CD4-positive, alpha-beta T cell treated with Interleukin-4 for 1 hour (primary cell): ENCODE measurements around the gene PROX1.

Source experiments
- DNase-seq, 2 donors: peaks; one replicate each; pipeline ENCODE4 v3.0.0-alpha.2; 2020 to 2022

PROX1 gene

GRCh38 chr1:214002472-214002871, 14.7 kb downstream of the PROX1 start:
- no peak for DNase-seq

GRCh38 chr1:214003233-214003632, 15.5 kb downstream of the PROX1 start:
- DNase-seq: no peak

- no peak for DNase-seq
These were observed 16.2 kb downstream of the PROX1 start for GRCh38 chr1:214004014-214004413.

- DNase-seq: no peak
These were observed 17.0 kb downstream of the PROX1 start for GRCh38 chr1:214004795-214005194.

DNA sequence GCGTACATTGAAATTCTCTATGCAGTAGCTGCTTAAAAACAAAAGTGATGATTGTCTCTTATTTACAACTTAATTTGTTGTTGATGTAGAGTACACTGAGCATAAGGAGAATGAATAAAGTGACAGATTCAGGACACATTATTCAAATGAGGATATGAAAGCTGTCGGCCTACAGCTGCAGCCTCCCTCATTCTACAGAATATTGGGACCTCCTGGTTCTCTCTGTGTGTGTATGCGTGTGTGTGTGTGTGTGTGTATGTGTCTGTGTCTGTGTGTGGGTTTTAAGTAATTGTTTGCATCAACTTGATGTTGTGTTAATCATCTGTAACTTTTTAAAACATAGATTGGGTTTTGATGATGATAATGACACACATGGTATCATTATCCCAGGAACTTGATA, 17.9 kb downstream of the PROX1 start:
- no peak for DNase-seq

- no peak for DNase-seq
These were observed 19.1 kb downstream of the PROX1 start for GRCh38 chr1:214006845-214007244.

- DNase-seq: no peak
These were observed 20.6 kb downstream of the PROX1 start for GRCh38 chr1:214008347-214008746.

GRCh38 chr1:214008791-214009422, 21.1 kb downstream of the PROX1 start:
- DNase-seq: no peak

GRCh38 chr1:214009423-214010196, 21.8 kb downstream of the PROX1 start:
- DNase-seq: no peak

DNA sequence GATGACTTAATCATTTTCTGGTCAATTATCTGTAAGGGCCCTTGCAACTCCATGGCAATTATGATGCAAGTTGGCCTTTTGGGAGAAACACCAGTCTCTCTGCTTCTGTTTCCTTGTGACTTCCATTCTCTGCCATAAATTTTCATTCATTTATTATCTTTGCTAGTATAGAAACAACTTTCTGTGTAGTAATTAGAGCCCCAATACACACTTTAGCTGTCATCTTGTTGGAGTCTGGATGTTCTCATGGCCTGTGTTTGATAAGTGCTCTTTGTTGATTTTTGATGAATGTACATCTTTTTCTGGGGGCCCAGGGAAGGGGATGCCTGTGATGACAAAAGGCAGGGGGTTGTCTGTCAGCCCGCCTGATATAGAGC, 22.4 kb downstream of the PROX1 start:
- DNase-seq: no peak

DNA sequence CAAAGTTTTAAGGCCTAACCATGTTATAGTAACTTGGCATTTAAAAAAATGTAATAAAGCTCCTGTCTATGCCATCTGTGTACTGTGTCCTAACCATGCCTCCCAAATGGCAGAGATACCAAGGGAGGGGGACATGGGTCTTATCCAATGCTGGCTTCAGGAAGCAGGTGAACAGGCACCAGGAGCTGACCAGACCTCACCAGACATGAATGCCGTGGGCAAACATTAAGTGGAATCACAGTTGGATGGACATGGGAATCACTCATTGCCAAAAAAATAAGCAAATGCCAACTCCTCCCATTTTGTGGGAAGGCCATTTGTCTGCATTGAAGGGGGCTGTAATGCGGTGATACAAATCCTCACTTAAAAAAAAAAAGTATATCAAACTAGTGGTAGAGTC, 22.9 kb downstream of the PROX1 start:
- no peak for DNase-seq

DNA sequence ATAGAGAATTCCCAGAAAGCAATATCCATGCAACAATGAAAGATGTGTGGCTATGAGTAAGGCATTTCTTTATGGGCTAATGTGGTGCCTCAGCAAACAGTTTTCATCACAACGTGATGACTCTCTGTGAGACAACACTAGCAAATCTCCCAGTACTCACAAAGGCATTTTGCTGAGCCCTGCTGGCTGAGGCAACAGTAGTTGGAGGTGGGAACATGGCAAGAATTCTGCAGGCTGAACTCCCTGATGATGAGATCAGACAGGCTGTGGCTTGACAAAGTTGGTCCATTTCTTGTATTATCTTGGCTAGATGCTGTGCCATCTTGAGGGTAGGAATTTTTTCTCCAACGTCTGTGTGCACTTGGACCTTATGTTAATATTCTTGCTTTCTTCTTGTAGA, 24.6 kb downstream of the PROX1 start:
- no peak for DNase-seq

DNA sequence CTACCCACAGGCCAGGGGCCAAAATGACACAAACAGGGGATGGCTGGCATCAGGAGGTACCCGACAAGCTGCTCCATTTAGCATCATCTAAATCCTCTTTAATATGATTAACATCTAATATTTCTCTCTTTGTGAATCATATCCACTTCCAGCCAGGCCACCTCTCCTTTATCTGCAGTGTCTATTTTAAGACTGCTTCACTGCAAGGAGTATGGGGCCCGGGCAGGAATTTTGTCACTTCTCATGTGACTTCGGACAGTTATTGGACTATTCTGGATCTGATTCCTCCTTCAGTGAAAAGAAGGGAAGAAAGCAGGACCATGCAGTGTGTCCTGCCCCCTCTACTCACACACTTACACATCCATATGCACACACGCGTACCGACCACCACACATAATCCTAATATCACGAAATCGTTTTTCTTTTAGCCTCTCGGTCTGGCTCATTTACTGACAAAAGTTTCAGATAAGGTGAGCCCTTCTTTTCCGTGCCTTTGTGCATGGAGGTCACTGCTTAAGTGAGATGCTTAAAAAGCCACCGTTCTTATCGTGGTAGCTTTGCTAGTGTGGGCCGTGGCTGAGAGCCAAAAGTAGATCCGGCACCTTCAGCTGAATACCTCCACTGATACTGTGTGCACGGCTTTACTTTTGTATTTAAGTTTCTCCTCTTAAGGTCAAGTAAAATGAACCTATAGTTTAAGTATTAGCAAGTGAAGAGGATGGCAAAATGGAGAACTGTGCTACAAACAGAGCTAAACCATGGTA, 26.0 kb downstream of the PROX1 start:
- DNase-seq: no peak

DNA sequence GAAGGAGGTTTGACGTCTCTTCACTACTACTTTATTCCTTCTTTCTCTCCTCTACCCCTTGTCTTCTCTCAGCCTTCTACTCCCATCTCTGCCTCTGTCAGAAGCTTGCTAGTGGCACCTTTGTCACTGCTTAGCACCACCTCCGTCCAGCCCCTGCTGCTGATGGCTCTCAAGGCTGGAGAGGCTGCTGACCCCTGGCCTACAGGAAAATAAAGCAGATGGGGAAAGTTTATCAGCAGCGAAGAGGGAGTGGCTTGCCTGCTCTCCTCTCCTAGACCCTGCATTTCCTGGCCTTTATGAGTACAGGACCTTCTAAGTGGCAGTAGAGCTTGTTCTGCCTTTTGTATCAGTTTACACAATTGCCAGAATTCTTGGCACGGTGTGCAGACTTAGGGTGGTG, 27.0 kb downstream of the PROX1 start:
- DNase-seq: no peak

DNA sequence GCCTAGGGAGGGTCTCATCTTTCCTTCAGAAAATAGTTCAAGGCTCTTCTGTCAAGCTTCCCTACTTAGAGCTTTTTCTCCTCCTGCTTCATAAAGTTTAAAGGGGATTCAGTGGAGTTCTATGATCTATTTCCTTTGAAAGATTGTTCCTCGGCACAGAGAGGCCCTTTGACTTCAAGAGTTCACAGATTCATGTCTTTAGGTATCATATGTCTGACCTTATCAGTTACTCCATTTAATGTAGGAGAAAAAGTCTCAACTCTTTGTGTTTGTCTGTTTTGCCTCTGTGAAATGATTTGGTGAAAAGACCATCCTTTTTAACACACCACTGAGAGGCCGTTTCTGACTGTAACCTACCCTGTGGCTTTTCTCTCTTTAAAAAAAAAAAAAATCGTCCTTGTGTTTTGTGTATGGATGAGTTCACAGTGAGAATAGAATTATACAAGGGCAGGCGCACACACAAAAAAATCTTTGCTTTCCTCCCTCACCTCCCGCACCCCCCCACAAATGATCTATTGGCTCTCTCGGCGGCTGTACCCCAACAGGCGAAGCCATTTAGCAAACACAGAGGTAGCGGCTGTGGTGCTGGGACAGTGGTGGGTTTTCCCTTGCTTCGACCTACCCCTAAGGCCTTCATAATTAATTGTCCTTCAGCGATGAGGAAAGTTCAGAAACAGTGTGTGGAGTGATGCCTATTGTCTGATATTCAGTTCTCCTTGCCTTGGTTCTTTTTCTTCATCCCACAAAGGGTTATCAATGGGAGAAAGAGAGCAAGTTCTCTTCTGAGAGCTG, 29.6 kb downstream of the PROX1 start:
- no peak for DNase-seq

DNA sequence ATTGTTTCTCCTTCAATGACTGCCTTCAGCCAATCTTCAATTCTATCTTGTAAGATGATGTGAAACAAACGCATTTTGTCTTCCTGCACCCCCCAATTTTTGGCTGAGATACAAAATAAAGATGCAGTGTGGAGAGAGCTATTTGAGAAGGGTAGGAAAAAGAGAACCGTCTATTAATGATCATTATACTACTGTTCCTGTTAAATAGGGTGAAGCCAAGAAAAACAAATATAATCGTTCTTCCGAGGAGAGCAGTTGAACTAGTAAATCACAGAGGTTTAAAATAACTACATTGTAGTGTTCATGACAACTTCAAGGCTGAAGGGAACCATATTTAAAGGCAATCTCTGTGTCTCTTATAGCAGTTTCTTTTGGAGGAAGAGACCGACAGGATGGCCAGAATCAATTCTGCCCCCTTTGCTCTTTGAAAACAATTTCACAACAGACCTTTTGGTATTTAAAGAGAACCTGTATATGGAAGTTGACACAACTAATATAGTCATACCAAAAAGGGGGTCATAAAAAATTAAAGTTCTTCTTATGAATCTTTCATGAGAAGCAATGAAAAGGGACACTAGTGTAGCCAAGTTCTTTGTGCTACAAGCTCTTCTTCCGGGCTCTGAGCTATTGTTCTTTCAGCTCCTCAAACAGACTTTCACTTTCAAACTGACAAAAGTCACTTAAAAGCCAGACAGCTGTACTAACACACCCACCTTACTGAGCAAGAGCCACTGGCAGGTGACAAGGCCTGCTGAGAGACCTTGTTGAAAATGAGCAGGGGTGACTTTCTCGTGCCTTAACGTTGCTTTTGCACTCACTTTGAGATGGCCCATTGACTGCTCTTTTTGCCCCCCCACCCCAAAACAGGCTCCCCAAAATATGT, 30.9 kb downstream of the PROX1 start:
- no peak for DNase-seq

DNA sequence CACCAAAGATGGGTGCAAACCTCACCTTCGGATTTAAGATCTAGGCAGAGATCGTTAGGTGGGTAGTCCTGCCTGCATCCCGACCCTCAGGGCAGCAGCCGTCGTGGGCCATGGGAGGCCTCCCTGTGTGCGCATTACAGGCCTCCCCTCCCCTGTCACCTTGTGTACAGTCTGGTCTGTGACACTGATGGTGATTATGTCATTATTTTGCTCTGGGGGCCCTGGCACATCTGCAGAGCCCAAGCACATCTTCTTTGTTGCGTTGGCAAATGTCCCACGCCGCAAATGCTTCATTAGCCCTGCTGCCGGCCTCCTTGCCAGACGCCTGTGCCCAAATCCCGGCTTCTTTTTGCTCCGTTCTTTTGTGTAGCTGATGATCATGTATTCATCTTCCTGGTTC, 31.7 kb downstream of the PROX1 start:
- no peak for DNase-seq

DNA sequence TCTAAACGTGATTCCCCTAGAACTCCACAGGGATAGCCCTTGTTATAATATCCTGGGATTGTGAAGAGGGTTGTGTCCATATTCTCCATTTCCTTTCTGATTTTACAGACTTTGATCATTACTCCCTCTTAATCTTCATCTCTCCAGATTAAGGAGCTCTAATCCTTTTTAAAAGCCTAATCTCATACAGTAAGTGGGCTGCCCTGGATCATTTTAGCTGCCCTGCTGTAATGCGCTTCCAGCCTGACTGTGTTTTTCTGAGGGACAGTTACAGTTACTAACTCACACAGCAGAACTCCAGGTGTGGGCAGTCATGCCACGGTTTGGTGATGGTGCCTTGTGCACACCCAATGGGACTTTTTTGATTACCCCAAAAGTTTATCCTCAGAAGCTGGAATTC, 33.5 kb downstream of the PROX1 start:
- DNase-seq: no peak

DNA sequence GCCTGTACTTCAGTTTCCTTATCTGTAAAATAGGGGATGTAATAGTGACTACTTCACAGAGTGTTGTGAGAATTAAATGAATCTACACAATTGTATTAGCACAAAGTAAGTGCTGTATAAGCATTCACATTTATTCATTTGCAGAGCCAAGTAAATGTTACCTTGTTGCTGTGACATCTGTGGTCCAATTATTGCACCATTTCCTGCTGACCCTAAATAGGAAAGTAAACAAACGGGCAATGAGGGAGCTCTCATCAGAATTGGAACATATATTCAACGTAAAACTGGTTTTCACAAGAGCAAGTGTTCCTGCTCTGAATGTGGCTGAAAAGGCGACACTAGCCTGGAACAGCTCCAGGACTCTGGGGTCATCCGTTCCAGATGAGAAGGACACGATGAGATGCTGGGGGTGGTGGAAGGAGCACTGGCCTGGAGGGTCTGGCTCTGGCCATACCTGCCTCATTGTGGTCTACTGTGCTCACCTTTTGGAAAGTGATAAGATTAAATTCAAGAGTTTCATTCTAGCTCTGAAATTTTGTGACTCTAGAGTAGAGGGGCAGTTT, 34.5 kb downstream of the PROX1 start:
- no peak for DNase-seq

DNA sequence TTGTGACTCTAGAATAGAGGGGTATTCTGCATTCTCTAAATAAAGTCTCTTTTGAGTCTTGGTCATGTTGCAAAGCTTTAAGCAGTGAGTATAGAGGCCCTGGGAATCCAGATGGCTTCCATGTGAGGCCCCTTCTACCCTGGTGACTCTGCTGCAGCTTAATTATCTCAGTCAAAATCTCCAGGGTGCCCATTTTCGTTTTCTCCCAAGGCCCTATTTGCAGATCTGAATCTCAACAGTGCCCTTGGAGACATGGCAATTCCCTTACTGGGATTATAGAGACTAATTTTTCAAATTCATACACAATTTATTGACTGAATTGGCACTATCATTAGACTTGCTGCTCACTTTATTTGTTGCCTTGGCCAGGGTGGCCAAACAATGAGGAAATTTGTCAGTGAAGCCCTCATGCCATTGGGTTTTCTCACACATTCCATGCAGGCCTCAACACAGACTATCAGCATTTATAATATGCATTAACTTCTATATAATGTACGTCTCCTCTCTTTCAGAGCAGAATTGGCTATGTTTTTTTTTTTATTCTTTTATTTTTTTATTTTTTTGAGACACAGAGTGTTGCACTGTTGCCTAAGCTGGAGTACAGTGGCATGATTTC, 35.1 kb downstream of the PROX1 start:
- DNase-seq: no peak

GRCh38 chr1:214026985-214027384, 39.2 kb downstream of the PROX1 start:
- DNase-seq: no peak
